ENCODE data around the gene TUBB. TPM values are rescaled to one million over a fixed set of nuclear protein-coding genes. Genes with fewer than 3 reads are reported as not detected.
A peak's percentile ranks its signal among the peaks of the same experiment; 100 is the strongest.

The TUBB gene
- total and polyA plus RNA-seq, 9 of the 15 experiments (the other 6 are each of a cell fraction or from before 2014, with no cell fraction given): 971 to 2,870 (median 1,478) TPM

DNA sequence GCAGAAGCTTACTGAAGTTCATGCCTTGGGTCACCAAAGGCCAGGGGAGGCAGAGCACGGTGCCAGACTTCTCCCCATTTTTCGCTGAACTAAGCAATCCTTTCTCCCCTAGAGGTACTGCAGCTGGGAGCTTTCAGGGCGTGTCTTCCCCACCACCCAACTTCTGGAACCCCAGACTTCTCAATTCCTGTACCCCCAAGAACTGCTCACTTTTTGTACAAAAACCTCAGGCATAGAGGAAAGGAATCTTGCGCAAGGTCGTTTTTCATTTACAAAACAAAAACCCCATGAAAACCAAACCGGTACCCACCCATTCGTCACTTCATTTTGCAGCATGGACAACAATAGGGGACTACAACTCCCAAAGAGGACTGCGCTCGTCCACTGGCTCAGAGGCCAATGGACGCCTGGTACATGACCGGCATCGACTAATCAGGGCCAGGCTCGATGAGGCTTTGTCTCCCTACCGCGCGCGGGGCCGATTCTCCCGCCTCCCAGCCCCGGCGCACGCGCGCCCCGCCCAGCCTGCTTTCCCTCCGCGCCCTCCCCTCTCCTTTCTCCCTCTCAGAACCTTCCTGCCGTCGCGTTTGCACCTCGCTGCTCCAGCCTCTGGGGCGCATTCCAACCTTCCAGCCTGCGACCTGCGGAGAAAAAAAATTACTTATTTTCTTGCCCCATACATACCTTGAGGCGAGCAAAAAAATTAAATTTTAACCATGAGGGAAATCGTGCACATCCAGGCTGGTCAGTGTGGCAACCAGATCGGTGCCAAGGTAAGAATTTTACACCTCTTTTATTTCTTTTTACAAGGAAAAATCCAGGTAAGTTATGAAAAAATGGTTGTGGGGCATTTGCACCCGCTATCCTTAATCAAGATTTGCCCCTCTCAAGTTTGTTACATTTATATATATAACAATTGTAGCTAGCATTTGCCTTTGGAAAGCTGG is at the start of gene TUBB (continued):
- 0 out of 2 replicates have a peak, but pooled peaks have one; percentile 20 for TF ChIP-seq MIER1 (IDR thresholded peaks at IDR 0.05; ENCODE audit: low read depth)
- TF ChIP-seq NR2F6 (CRISPR knock-in tag; IDR thresholded peaks at IDR 0.05): no peak
- TF ChIP-seq TCFL5 (CRISPR knock-in tag; conservative IDR thresholded peaks at IDR 0.05): no peak
- TF ChIP-seq, protein P1, sequence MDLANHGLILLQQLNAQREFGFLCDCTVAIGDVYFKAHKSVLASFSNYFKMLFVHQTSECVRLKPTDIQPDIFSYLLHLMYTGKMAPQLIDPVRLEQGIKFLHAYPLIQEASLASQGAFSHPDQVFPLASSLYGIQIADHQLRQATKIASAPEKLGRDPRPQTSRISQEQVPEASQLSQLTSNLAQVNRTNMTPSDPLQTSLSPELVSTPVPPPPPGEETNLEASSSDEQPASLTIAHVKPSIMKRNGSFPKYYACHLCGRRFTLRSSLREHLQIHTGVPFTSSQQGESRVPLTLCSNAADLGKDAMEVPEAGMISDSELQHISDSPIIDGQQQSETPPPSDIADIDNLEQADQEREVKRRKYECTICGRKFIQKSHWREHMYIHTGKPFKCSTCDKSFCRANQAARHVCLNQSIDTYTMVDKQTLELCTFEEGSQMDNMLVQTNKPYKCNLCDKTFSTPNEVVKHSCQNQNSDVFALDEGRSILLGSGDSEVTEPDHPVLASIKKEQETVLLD (IDR thresholded peaks at IDR 0.05): peak; percentile 89
- TF ChIP-seq CBX8 (IDR thresholded peaks at IDR 0.05; ENCODE audit: borderline replicate concordance, extremely low read depth, low read depth, low read length, poor library complexity, severe bottlenecking): no peak
- no peak; the same call in 1 of the 2 replicates for TF ChIP-seq KAT7 (CRISPR knock-in tag; IDR thresholded peaks at IDR 0.05; ENCODE audit: borderline replicate concordance)
- no peak for TF ChIP-seq RBM14 (IDR thresholded peaks at IDR 0.05; ENCODE audit: borderline replicate concordance, insufficient read depth, low read depth, low read length)
- TF ChIP-seq, protein P2, sequence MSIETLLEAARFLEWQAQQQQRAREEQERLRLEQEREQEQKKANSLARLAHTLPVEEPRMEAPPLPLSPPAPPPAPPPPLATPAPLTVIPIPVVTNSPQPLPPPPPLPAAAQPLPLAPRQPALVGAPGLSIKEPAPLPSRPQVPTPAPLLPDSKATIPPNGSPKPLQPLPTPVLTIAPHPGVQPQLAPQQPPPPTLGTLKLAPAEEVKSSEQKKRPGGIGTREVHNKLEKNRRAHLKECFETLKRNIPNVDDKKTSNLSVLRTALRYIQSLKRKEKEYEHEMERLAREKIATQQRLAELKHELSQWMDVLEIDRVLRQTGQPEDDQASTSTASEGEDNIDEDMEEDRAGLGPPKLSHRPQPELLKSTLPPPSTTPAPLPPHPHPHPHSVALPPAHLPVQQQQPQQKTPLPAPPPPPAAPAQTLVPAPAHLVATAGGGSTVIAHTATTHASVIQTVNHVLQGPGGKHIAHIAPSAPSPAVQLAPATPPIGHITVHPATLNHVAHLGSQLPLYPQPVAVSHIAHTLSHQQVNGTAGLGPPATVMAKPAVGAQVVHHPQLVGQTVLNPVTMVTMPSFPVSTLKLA (conservative IDR thresholded peaks at IDR 0.05): peak; percentile 81 to 87
- TF ChIP-seq EZH2 (IDR thresholded peaks at IDR 0.05; ENCODE audit: borderline replicate concordance, low read depth, low read length): no peak
- TF ChIP-seq MAZ (CRISPR knock-in tag; conservative IDR thresholded peaks at IDR 0.05 in 1 of 2, IDR thresholded peaks at IDR 0.05 in 1 of 2): peak; percentile 91 to 95
- TF ChIP-seq ZNF124 (CRISPR knock-in tag; IDR thresholded peaks at IDR 0.05): no peak
- TF ChIP-seq ZNF239 (CRISPR knock-in tag; IDR thresholded peaks at IDR 0.05): no peak
- TF ChIP-seq ZNF282 (CRISPR knock-in tag; IDR thresholded peaks at IDR 0.05): no peak
- TF ChIP-seq CHD4 (IDR thresholded peaks at IDR 0.05; ENCODE audit: insufficient read depth, insufficient replicate concordance, low read depth, low read length, poor library complexity, severe bottlenecking): no peak
- TF ChIP-seq ZNF639 (CRISPR knock-in tag; conservative IDR thresholded peaks at IDR 0.05 in 1 of 2, IDR thresholded peaks at IDR 0.05 in 1 of 2): no peak
- TF ChIP-seq ZNF444 (CRISPR knock-in tag; IDR thresholded peaks at IDR 0.05): no peak

Data from K562 (cell line).